AG09309 (cell line): ENCODE results near the gene FOXP1.
"Not testable (repeated sequence)": the region's sequence is repeated elsewhere in the genome, so short reads cannot be mapped to it uniquely, and the experiment has no call there.

Experiments used
- DNase-seq: peaks from one replicate; pipeline ENCODE4 v3.0.0-alpha.2; 2010; ENCODE audit warnings: low read depth
- H3K4me3 ChIP-seq: 2 replicates; pipeline ENCODE4 v1.5.1; 2011; ENCODE audit warnings: mild to moderate bottlenecking, low read depth, low read length, moderate library complexity; ENCODE audit not compliant: control insufficient read depth
- TF ChIP-seq, protein P1 (sequence below): IDR thresholded peaks from 2 replicates; pipeline ENCODE4 v1.5.1; 2011; ENCODE audit warnings: mild to moderate bottlenecking, low read depth, low read length, inconsistent platforms; ENCODE audit not compliant: insufficient read depth, control insufficient read depth; ENCODE audit errors: missing control alignments

FOXP1 gene

DNA sequence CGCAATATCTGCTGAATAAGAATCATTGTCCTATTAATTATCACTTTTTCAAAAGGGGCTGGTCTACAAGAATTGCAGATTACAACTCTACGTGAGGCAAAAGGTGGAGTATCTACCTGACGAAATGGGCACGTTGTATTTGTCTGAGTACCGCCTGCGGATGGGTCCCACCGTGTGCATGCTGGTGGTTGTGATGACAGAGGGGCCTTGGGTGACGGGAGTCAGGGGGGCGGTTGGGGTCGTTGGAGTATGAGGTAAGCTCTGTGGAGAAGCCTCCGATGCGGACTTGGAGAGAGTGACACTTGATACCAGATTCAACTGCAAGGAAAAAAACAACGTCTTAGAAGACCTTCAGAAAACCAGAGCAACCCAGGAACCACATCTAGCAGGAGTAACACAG, 605.8 kb downstream of the FOXP1 start:
- no peak for DNase-seq
- TF ChIP-seq, protein P1, sequence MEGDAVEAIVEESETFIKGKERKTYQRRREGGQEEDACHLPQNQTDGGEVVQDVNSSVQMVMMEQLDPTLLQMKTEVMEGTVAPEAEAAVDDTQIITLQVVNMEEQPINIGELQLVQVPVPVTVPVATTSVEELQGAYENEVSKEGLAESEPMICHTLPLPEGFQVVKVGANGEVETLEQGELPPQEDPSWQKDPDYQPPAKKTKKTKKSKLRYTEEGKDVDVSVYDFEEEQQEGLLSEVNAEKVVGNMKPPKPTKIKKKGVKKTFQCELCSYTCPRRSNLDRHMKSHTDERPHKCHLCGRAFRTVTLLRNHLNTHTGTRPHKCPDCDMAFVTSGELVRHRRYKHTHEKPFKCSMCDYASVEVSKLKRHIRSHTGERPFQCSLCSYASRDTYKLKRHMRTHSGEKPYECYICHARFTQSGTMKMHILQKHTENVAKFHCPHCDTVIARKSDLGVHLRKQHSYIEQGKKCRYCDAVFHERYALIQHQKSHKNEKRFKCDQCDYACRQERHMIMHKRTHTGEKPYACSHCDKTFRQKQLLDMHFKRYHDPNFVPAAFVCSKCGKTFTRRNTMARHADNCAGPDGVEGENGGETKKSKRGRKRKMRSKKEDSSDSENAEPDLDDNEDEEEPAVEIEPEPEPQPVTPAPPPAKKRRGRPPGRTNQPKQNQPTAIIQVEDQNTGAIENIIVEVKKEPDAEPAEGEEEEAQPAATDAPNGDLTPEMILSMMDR = no peak
- H3K4me3 ChIP-seq = no peak overlapping the region

DNA sequence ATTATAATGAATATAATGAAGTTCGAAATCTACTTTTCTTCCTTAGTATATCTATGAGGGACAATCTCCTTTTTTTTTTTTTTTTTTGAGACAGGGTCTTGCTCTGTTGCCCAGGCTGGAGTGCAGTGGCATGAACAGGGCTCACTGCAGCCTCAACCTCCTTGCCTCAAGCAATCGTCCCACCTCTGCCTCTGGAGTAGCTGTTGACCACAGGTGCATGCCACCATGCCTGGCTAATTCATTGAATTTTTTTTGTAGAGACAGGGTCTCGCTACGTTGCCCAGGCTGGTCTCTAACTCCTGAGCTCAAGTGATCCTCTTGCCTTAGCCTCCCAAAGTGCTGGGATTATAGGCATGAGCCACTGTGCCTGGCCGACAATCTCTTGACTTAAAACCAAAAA, 607.5 kb downstream of the FOXP1 start:
- DNase-seq = not testable (repeated sequence)

DNA sequence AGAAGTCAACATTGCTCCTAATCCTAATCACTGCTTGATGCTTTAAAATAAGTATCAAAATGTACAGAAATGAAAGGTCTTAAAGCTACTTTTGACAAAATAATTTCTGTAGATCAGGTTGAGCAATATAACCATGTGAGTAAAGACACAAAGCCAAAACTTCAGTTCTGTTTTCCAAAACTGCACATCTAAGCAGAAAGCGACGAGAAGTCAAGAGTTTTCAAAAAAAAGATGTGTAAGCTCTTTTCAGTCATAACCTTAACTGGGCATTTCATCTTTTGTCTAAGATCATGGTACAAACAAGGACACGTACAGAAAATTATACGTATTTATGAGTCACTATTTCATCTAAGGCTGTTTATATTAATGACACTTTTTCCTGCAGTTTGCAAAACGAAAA, 608.8 kb downstream of the FOXP1 start:
- no peak for DNase-seq
- TF ChIP-seq, protein P1 = no peak
- no peak overlapping the region for H3K4me3 ChIP-seq

More for the DNA sequence above, 607.5 kb downstream of the FOXP1 start:
- H3K4me3 ChIP-seq = not testable (repeated sequence)

DNA sequence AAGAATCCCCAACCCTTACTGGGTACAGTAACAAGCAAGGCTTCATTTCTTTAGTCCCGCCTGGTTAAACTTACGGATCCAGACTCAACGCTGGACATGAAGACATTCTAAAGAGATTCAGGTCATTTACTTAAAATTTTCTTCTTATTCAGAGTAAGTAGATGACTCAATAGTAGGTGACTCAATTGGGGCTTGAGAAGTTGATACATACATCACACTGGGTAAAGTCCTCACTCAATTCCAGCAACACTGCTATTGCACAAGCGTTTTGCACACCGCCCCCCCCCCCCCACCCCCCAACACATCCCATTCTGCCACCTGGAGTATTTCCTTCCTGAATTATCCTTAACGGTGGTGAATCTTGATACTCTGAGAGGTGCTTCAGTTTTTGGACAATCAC, 610.0 kb downstream of the FOXP1 start:
- no peak overlapping the region for H3K4me3 ChIP-seq
- no peak for DNase-seq
- TF ChIP-seq, protein P1 = no peak

DNA sequence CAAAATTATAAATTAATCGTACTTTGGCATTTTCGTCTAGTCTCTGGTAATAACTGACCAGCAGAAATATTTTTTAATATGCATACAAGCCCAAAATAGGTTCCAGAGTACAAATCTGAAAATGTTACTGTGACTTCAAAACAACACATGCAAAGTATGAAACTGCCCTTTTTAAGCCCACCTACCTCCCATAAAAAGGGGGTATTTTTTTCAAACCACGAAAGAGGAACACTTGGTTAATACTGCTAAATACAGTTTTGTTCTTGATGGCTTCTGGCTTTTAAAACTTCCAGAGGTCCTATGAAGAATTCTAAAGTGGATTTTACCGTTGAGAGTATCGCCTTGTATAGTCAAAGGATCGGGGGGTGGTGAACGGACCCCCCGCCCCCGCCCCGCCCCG, 610.7 kb downstream of the FOXP1 start:
- TF ChIP-seq, protein P1 = no peak
- no peak for DNase-seq
- H3K4me3 ChIP-seq = no peak overlapping the region

DNA sequence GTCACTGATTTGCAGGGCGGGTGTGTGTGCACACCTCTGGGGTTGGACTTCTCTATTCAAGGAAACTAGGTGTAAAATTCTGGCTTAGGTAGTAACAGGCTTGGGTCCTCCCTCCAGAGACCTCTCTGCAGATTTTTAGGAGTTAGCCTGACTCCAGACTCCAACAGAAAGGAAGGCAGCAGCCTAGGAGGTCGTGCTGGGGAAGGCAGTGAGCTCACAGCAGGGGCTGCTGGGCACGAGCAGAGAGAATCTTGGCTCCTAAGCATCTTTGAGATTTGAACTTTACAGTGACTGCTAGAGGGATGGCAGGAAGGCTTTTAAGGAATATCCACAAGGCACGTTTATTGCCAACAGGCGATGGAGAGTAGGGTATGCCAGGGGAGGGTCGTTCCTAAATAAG, 612.6 kb downstream of the FOXP1 start:
- TF ChIP-seq, protein P1 = no peak
- no peak for DNase-seq
- no peak overlapping the region for H3K4me3 ChIP-seq

DNA sequence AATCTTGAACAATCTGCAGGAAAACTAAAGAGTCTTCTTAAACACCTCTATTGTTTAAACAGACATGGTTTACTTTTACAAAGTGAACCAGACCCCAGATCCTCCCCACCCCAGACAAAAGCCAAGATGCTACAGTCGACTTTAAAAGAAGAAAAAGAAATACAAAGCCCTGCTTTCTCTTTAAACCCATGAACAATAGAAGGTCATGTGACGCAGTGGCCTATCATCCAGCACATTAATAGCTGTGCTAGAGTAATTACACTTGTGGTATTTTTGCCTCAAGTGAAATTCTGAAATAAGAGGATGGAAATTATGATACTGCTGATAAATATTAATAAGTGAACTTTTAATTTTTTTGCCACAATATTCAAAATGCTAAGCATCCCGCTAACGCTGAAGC, 613.4 kb downstream of the FOXP1 start:
- no peak for DNase-seq
- TF ChIP-seq, protein P1 = no peak
- no peak overlapping the region for H3K4me3 ChIP-seq
